Endothelial cell of hepatic sinusoid (primary cell): ENCODE data around the gene DNMT3A.

Experiments used
- in situ Hi-C: cut with HindIII; loops from 2 replicates; pipeline ENCODE4 v1.10.0; 2017; ENCODE audit warnings: low sequenced_read_pairs

Gene DNMT3A

GRCh38 chr2:25347846-25348245 lies 6.1 kb upstream of the DNMT3A start:
- in situ Hi-C loops, result no loop called here

- in situ Hi-C loops, result no loop called here
Observed at GRCh38 chr2:25347205-25347815, 5.6 kb upstream of the DNMT3A start.

GRCh38 chr2:25343187-25343825 lies 1.6 kb upstream of the DNMT3A start:
- in situ Hi-C loops, result loop anchor here (5.0 kb wide), 1 partner anchor 56 kb away; no protein-coding TSS in a partner anchor

GRCh38 chr2:25342372-25343186 lies 854 bp upstream of the DNMT3A start:
- in situ Hi-C loops, result loop anchor here (5.0 kb wide), 1 partner anchor 55 kb away; no protein-coding TSS in a partner anchor

GRCh38 chr2:25341011-25341727 lies 556 bp downstream of the DNMT3A start:
- in situ Hi-C loops, result loop anchor here (5.0 kb wide), 1 partner anchor 54 kb away; no protein-coding TSS in a partner anchor

- in situ Hi-C loops, result loop anchor here (5.0 kb wide), 1 partner anchor 53 kb away; no protein-coding TSS in a partner anchor
Observed at GRCh38 chr2:25340181-25340921, 1.4 kb downstream of the DNMT3A start.

- in situ Hi-C loops, result loop anchor here (5.0 kb wide), 1 partner anchor 52 kb away; no protein-coding TSS in a partner anchor
Observed at GRCh38 chr2:25339791-25340180, 1.9 kb downstream of the DNMT3A start.

GRCh38 chr2:25339211-25339674 lies 2.5 kb downstream of the DNMT3A start:
- in situ Hi-C loops, result no loop called here

GRCh38 chr2:25338401-25338800 lies 3.3 kb downstream of the DNMT3A start:
- in situ Hi-C loops, result no loop called here

- in situ Hi-C loops, result no loop called here
Observed at GRCh38 chr2:25337891-25338290, 3.8 kb downstream of the DNMT3A start.

GRCh38 chr2:25337276-25337675 lies 4.4 kb downstream of the DNMT3A start:
- in situ Hi-C loops, result no loop called here

- in situ Hi-C loops, result no loop called here
Observed at GRCh38 chr2:25336383-25336841, 5.3 kb downstream of the DNMT3A start.

- in situ Hi-C loops, result no loop called here
Observed at GRCh38 chr2:25335971-25336370, 5.8 kb downstream of the DNMT3A start.

- in situ Hi-C loops, result no loop called here
Observed at GRCh38 chr2:25335204-25335603, 6.5 kb downstream of the DNMT3A start.

- in situ Hi-C loops, result no loop called here
Observed at GRCh38 chr2:25334482-25334881, 7.2 kb downstream of the DNMT3A start.

- in situ Hi-C loops, result no loop called here
Observed at GRCh38 chr2:25333981-25334380, 7.7 kb downstream of the DNMT3A start.

GRCh38 chr2:25332571-25332970 lies 9.2 kb downstream of the DNMT3A start:
- in situ Hi-C loops, result no loop called here

- in situ Hi-C loops, result no loop called here
Observed at GRCh38 chr2:25331686-25332365, 9.9 kb downstream of the DNMT3A start.

GRCh38 chr2:25330937-25331336 lies 10.8 kb downstream of the DNMT3A start:
- in situ Hi-C loops, result no loop called here
